HepG2 (cell line): Measurements from ENCODE around the gene CPM. TPM values are rescaled to one million over a fixed set of nuclear protein-coding genes. Genes with fewer than 3 reads are reported as not detected.

Source experiments
- ATAC-seq: fragments of 200-7000 bp; cut with Tn5 transposase; 3 replicates; pipeline ENCODE4 v1.9.1; 2020; ENCODE audit warnings: mild to moderate bottlenecking, moderate library complexity
- Bru-seq: library from RNA; stranded (reverse); fragments of 400-500 nt; gene quantifications from one replicate; lab custom pipeline; 2021; lab: Mats Ljungman, UMichigan
- BruChase-seq, 2 experiments: library from RNA; stranded (reverse); fragments of 400-500 nt; gene quantifications; one replicate each; lab custom pipeline; 2021; lab: Mats Ljungman, UMichigan
- BruUV-seq: library from RNA; stranded (reverse); fragments of 400-500 nt; replicated peaks from 2 replicates; lab custom pipeline; 2021; lab: Mats Ljungman, UMichigan
- CTCF ChIA-PET: fragments of 300-600 bp; formaldehyde crosslinking; extraction: SDS; loops from one replicate; lab custom pipeline; 2021; ENCODE audit warnings: low total read pairs, inconsistent platforms, low intra/inter-chr PET ratio; lab: Yijun Ruan, JAX
- POLR2A ChIA-PET: fragments of 350-600 bp; sonication (Branson Sonifier 250); formaldehyde crosslinking; loops from one replicate; lab custom pipeline; 2020; ENCODE audit warnings: antibody characterized with exemption, inconsistent platforms; lab: Yijun Ruan, JAX
- DNase-seq: peaks from one replicate; pipeline ENCODE4 v3.0.0-alpha.2; 2015; ENCODE audit warnings: low spot score
- FAIRE-seq: peaks from 3 replicates; lab custom pipeline; 2011; peaks lifted over from hg19 to GRCh38; lab: Jason Lieb, UNC
- H2AFZ ChIP-seq: one replicate; pipeline ENCODE4 v1.6.1; 2011; ENCODE audit warnings: low read length, inconsistent platforms
- H3K27ac ChIP-seq: fragments of 300-600 bp; 3 replicates; pipeline ENCODE4 v1.8.0; 2011; ENCODE audit warnings: mixed run types, mild to moderate bottlenecking, mixed read lengths, low read length, inconsistent platforms; ENCODE audit not compliant: insufficient read depth; ENCODE audit errors: extremely low read length
- H3K27me3 ChIP-seq, 2 experiments: fragments of 200-600 bp in 1 of 2; 2 replicates in 1 of 2; 3 replicates in 1 of 2; pipeline versions ENCODE4 v1.6.0 to v1.8.0; 2011; ENCODE audit warnings: low read length in 2 of 2, mild to moderate bottlenecking in 2 of 2, moderate library complexity in 2 of 2, inconsistent platforms in 1 of 2; ENCODE audit not compliant: insufficient read depth in 2 of 2, control insufficient read depth in 1 of 2
- H3K36me3 ChIP-seq, 2 experiments: fragments of 200-600 bp in 1 of 2; replicated peaks in 1 of 2; 2 replicates in 1 of 2; 3 replicates in 1 of 2; pipeline versions ENCODE4 v1.5.1 to v1.8.0; 2011; ENCODE audit warnings: low read length in 2 of 2, inconsistent platforms in 1 of 2; ENCODE audit not compliant: insufficient read depth in 2 of 2, control insufficient read depth in 1 of 2
- H3K4me1 ChIP-seq: 2 replicates; pipeline ENCODE4 v1.5.1; 2012; ENCODE audit warnings: low read length, inconsistent platforms; ENCODE audit not compliant: insufficient read depth
- H3K4me2 ChIP-seq: 2 replicates; pipeline ENCODE4 v1.6.0; 2011; ENCODE audit warnings: low read depth, low read length, inconsistent platforms
- H3K4me3 ChIP-seq, 3 experiments: fragments of 200-600 bp in 1 of 3; sonication (generic), shearing (Covaris generic) in 1 of 3; replicated peaks in 1 of 3; 2 replicates each; pipeline ENCODE4 v1.5.1; 2011 to 2016; ENCODE audit warnings: low read length in 3 of 3, inconsistent platforms in 2 of 3, low read depth in 2 of 3, mild to moderate bottlenecking in 2 of 3, control low read depth in 1 of 3, mixed read lengths in 1 of 3; ENCODE audit not compliant: insufficient read depth in 1 of 3
- H3K79me2 ChIP-seq: one replicate; pipeline ENCODE4 v1.6.1; 2011; ENCODE audit warnings: low read length, inconsistent platforms; ENCODE audit not compliant: insufficient read depth
- H3K9ac ChIP-seq: 2 replicates; pipeline ENCODE4 v1.6.0; 2011; ENCODE audit warnings: mild to moderate bottlenecking, low read depth, low read length, inconsistent platforms; ENCODE audit not compliant: insufficient read depth
- H3K9me3 ChIP-seq: 2 replicates; pipeline ENCODE4 v1.5.1; 2012; ENCODE audit warnings: mild to moderate bottlenecking, low read length
- H4K20me1 ChIP-seq: 2 replicates; pipeline ENCODE4 v1.6.0; 2011; ENCODE audit warnings: inconsistent platforms, mild to moderate bottlenecking, low read length, moderate library complexity; ENCODE audit not compliant: insufficient read depth
- HDAC1 ChIP-seq: sonication (generic); formaldehyde crosslinking; IDR thresholded peaks from 2 replicates; pipeline ENCODE4 v1.5.1; 2020; ENCODE audit warnings: mild to moderate bottlenecking, missing genetic modification reagents
- SRY ChIP-seq: sonication (generic); formaldehyde crosslinking; IDR thresholded peaks from 2 replicates; pipeline ENCODE4 v1.8.0; 2022; ENCODE audit warnings: mild to moderate bottlenecking, missing genetic modification reagents
- TBX2 ChIP-seq: sonication (generic); formaldehyde crosslinking; IDR thresholded peaks from 2 replicates; pipeline ENCODE4 v1.5.0; 2020; ENCODE audit warnings: missing genetic modification reagents, mild to moderate bottlenecking, borderline replicate concordance
- ZNF263 ChIP-seq: sonication (generic); formaldehyde crosslinking; IDR thresholded peaks from 2 replicates; pipeline ENCODE4 v1.4.0; 2020; ENCODE audit warnings: missing genetic modification reagents
- WGBS: methylation state at CpG from one replicate; pipeline ENCODE4 v1.1.6; 2017; ENCODE audit warnings: low lambda C conversion rate; 5-methylcytosine and 5-hydroxymethylcytosine counted together
- in situ Hi-C: cut with HindIII; loops from 2 replicates; pipeline ENCODE4 v1.10.0; 2017; ENCODE audit warnings: low pct_unique_long_range_greater_than_20kb; ENCODE audit not compliant: extremely low pct_ligation_motif_present
- intact Hi-C: fragments of 100-400 bp; cut with micrococcal nuclease; formaldehyde crosslinking; loops from one replicate; pipeline ENCODE4 v1.10.0; 2022; ENCODE audit not compliant: unreplicated experiment
- long read RNA-seq, 2 experiments: library from RNA in 1 of 2; library from polyadenylated mRNA in 1 of 2; stranded (forward) in 1 of 2; unstranded in 1 of 2; transcript quantifications; one replicate each; pipeline ENCODE4 v2.0.0, GENCODE V29; 2019 to 2022
- polyA minus RNA-seq, 3 experiments: library from RNA; depleted of rRNA, polyadenylated mRNA; stranded (reverse); fragments of >200 nt; gene quantifications; 2 replicates each; pipeline ENCODE4 v1.2.3, GENCODE V29; 2011; ENCODE audit warnings: low replicate concordance in 1 of 3
- polyA plus RNA-seq, 8 experiments: library from polyadenylated mRNA; depleted of rRNA in 3 of 8; stranded (reverse) in 7 of 8; unstranded in 1 of 8; fragments of >200 nt; fragmentation: Illumina TruSeq in 4 of 8; extraction: Trizol in 4 of 8; gene quantifications; 2 replicates each; pipeline versions ENCODE4 v1.2.1 to v1.2.3, GENCODE V29; 2011 to 2016; ENCODE audit warnings: low read depth in 4 of 8, missing spikeins in 1 of 8, mixed read lengths in 1 of 8; ENCODE audit not compliant: insufficient read depth in 1 of 8
- total RNA-seq, 5 experiments: library from RNA; depleted of rRNA; stranded (reverse); fragments of >200 nt; fragmentation: Illumina TruSeq; extraction: Trizol; gene quantifications; 2 replicates each; pipeline ENCODE4 v1.2.3, GENCODE V29; 2016; ENCODE audit warnings: low read depth in 1 of 5

CPM gene
- total RNA-seq (2016; rRNA removed; fragmentation: Illumina TruSeq; extraction: Trizol) (not detected in 2 replicates), polyA plus RNA-seq (2011; rRNA removed) (0.13 TPM in 1 of 2 replicates, not detected in the other), polyA minus RNA-seq (2011; rRNA and poly(A)+ RNA removed; ENCODE audit: low replicate concordance) (0.76 and 42.1 TPM in 2 replicates), Bru-seq, nascent RNA (percentile 4 among the genes with signal in this experiment), BruChase-seq, experiment 1, labeled RNA remaining after a 6-hour chase (not detected), BruChase-seq, experiment 2, labeled RNA remaining after a 2-hour chase (percentile 4 among the genes with signal in this experiment)
- not detected in 2 replicates for total RNA-seq (2016; cell fraction: cytosol; rRNA removed; fragmentation: Illumina TruSeq; extraction: Trizol; ENCODE audit: low read depth)
- not detected in 2 replicates for total RNA-seq (2016; cell fraction: insoluble cytoplasmic fraction; rRNA removed; fragmentation: Illumina TruSeq; extraction: Trizol)
- total RNA-seq (2016; cell fraction: membrane; rRNA removed; fragmentation: Illumina TruSeq; extraction: Trizol) = not detected in 2 replicates
- total RNA-seq (2016; cell fraction: nucleus; rRNA removed; fragmentation: Illumina TruSeq; extraction: Trizol) = not detected in 2 replicates
- polyA plus RNA-seq (2011; cell fraction: cytosol; rRNA removed) = 0.05 TPM in 2 replicates
- polyA plus RNA-seq (2011; cell fraction: nucleus; rRNA removed) = 0.02 TPM in 1 of 2 replicates, not detected in the other
- polyA plus RNA-seq (2012) = 0.15 and 0.16 TPM in 2 replicates
- not detected in 2 replicates for polyA plus RNA-seq (2016; cell fraction: cytosol; fragmentation: Illumina TruSeq; extraction: Trizol; ENCODE audit: low read depth)
- not detected in 2 replicates for polyA plus RNA-seq (2016; cell fraction: insoluble cytoplasmic fraction; fragmentation: Illumina TruSeq; extraction: Trizol; ENCODE audit: low read depth)
- polyA plus RNA-seq (2016; cell fraction: membrane; fragmentation: Illumina TruSeq; extraction: Trizol; ENCODE audit: low read depth) = not detected in 2 replicates
- polyA plus RNA-seq (2016; cell fraction: nucleus; fragmentation: Illumina TruSeq; extraction: Trizol; ENCODE audit: insufficient read depth, low read depth) = not detected in 2 replicates
- 0.18 and 1.4 TPM in 2 replicates for polyA minus RNA-seq (2011; cell fraction: cytosol; rRNA and poly(A)+ RNA removed)
- under 0.01 and 0.13 TPM in 2 replicates for polyA minus RNA-seq (2011; cell fraction: nucleus; rRNA and poly(A)+ RNA removed)
- long read RNA-seq, experiment 1, partial matches to known transcripts = 0 of 1 reads
- long read RNA-seq, experiment 1, other reads (novel, unspliced or antisense) = 1 of 1 reads
- long read RNA-seq, experiment 2 = 0 reads

- ChIA-PET CTCF (no interaction called here), POLR2A (no interaction called here)
- no TSS peak for BruUV-seq
- H3K9me3 ChIP-seq = no peaks in the 10 kb centered on the region
- H3K79me2 ChIP-seq = no peaks in the 10 kb centered on the region
- H2AFZ ChIP-seq = no peak within 1 kb of the TSS
- H3K27ac ChIP-seq = no peak within 1 kb of the TSS
- TF ChIP-seq TBX2 (CRISPR knock-in tag) (no peak), SRY (no peak), ZNF263 (CRISPR knock-in tag) (peak; percentile 43; the same call in 1 of the 2 replicates), HDAC1 (CRISPR knock-in tag) (no peak)
- WGBS = 72% methylated on average over 39 of the region's 96 CpGs
- FAIRE-seq = no peak
- H3K4me2 ChIP-seq = peak within 1 kb of the TSS; percentile 42
- no peak for DNase-seq
- in situ Hi-C loops (no loop called here), intact Hi-C loops (no loop called here)
- 0 out of 2 replicates have a peak, but pooled peaks cover 6% of the 10 kb centered on the region for H3K4me1 ChIP-seq
- peak within 1 kb of the TSS in 1 of 3 experiments; percentile 48; a peak in 1 of 6 replicates for H3K4me3 ChIP-seq
- peaks cover 2 to 14% of the 10 kb centered on the region in 2 experiments; a peak in 4 of 5 replicates for H3K27me3 ChIP-seq
- no peak within 1 kb of the TSS for H3K9ac ChIP-seq
- no peaks in the 10 kb centered on the region for H4K20me1 ChIP-seq
- ATAC-seq = peak; percentile 78
- H3K36me3 ChIP-seq = no peaks in the 10 kb centered on the region
Measured at GRCh38 chr12:68932961-68933893, at the start of gene CPM. CPM (minus strand) TSS chr12:68933171; CDS start chr12:68932837, 334 bp downstream.
